WTC11 (cell line): Measurements from ENCODE around the gene MAP1LC3B. TPM values are rescaled to one million over a fixed set of nuclear protein-coding genes. Genes with fewer than 3 reads are reported as not detected.

Source experiments
- AR ChIP-seq: fragments of 250-450 bp; sonication (Bioruptor Pico); IDR thresholded peaks from 2 replicates; pipeline ENCODE4 v1.9.0; 2021; ENCODE audit warnings: mild to moderate bottlenecking
- CREB1 ChIP-seq: sonication (generic); formaldehyde crosslinking; IDR thresholded peaks from 2 replicates; pipeline ENCODE4 v1.8.0; 2023; ENCODE audit warnings: mild to moderate bottlenecking, missing genetic modification reagents
- CREM ChIP-seq: sonication (generic); formaldehyde crosslinking; IDR thresholded peaks from 2 replicates; pipeline ENCODE4 v1.8.1; 2022; ENCODE audit warnings: mild to moderate bottlenecking, missing genetic modification reagents, moderate library complexity
- ERG ChIP-seq: fragments of 250-450 bp; sonication (Bioruptor Pico); IDR thresholded peaks from 2 replicates; pipeline ENCODE4 v1.8.0; 2021; ENCODE audit warnings: mild to moderate bottlenecking
- FOXK1 ChIP-seq: sonication (generic); formaldehyde crosslinking; IDR thresholded peaks from 2 replicates; pipeline ENCODE4 v1.8.0; 2022; ENCODE audit warnings: mild to moderate bottlenecking, moderate library complexity, missing genetic modification reagents
- FOXP4 ChIP-seq: sonication (generic); formaldehyde crosslinking; IDR thresholded peaks from 2 replicates; pipeline ENCODE4 v1.8.0; 2022; ENCODE audit warnings: mild to moderate bottlenecking, missing genetic modification reagents
- GABPB1 ChIP-seq: sonication (generic); formaldehyde crosslinking; IDR thresholded peaks from 2 replicates; pipeline ENCODE4 v1.8.1; 2023; ENCODE audit warnings: mild to moderate bottlenecking, missing genetic modification reagents
- IRF1 ChIP-seq: sonication (generic); formaldehyde crosslinking; IDR thresholded peaks from 2 replicates; pipeline ENCODE4 v1.8.0; 2023; ENCODE audit warnings: missing genetic modification reagents
- IRF2 ChIP-seq: sonication (generic); formaldehyde crosslinking; IDR thresholded peaks from 2 replicates; pipeline ENCODE4 v1.8.0; 2022; ENCODE audit warnings: low read depth, missing genetic modification reagents, borderline replicate concordance
- JAZF1 ChIP-seq: fragments of 250-450 bp; sonication (Bioruptor Pico); IDR thresholded peaks from 2 replicates; pipeline ENCODE4 v1.9.0; 2021; ENCODE audit warnings: moderate library complexity, mild to moderate bottlenecking, inconsistent platforms
- MAX ChIP-seq: sonication (generic); formaldehyde crosslinking; IDR thresholded peaks from 2 replicates; pipeline ENCODE4 v1.8.0; 2022; ENCODE audit warnings: mild to moderate bottlenecking, missing genetic modification reagents
- PRDM15 ChIP-seq: sonication (generic); formaldehyde crosslinking; IDR thresholded peaks from 2 replicates; pipeline ENCODE4 v1.8.0; 2022; ENCODE audit warnings: missing genetic modification reagents
- RORB ChIP-seq: fragments of 250-450 bp; sonication (Bioruptor Pico); IDR thresholded peaks from 2 replicates; pipeline ENCODE4 v1.9.0; 2021; ENCODE audit warnings: mild to moderate bottlenecking
- USF1 ChIP-seq: sonication (generic); formaldehyde crosslinking; IDR thresholded peaks from 2 replicates; pipeline ENCODE4 v1.8.0; 2022; ENCODE audit warnings: mild to moderate bottlenecking, missing genetic modification reagents
- ZBTB43 ChIP-seq: sonication (generic); formaldehyde crosslinking; IDR thresholded peaks from 2 replicates; pipeline ENCODE4 v1.8.1; 2023; ENCODE audit warnings: mild to moderate bottlenecking, missing genetic modification reagents
- ZMAT4 ChIP-seq: fragments of 250-450 bp; sonication (Bioruptor Pico); IDR thresholded peaks from 2 replicates; pipeline ENCODE4 v1.9.0; 2021; ENCODE audit warnings: mild to moderate bottlenecking
- ZNF423 ChIP-seq: fragments of 250-450 bp; sonication (Bioruptor Pico); IDR thresholded peaks from 2 replicates; pipeline ENCODE4 v2.1.2; 2022; ENCODE audit warnings: mild to moderate bottlenecking, moderate library complexity
- ZNF425 ChIP-seq: fragments of 250-450 bp; sonication (Bioruptor Pico); conservative IDR thresholded peaks from 2 replicates; pipeline ENCODE4 v1.9.0; 2021; ENCODE audit warnings: mild to moderate bottlenecking
- total RNA-seq: library from RNA; stranded (reverse); gene quantifications from 3 replicates; pipeline ENCODE4 v1.2.3, GENCODE V29; 2021

MAP1LC3B gene
- total RNA-seq, 1 experiment from 2014 or later: 46.9 TPM

GRCh38 chr16:87391950-87392820 lies at the start of gene MAP1LC3B (continued):
- no peak for TF ChIP-seq ERG (CRISPR knock-in tag)
- no peak; the same call in 1 of the 2 replicates for TF ChIP-seq ZBTB43 (CRISPR knock-in tag)
- peak; percentile 93 for TF ChIP-seq CREM (CRISPR knock-in tag)
- TF ChIP-seq ZMAT4 (CRISPR knock-in tag): no peak
- TF ChIP-seq IRF1: peak; percentile 52; the same call in 1 of the 2 replicates
- TF ChIP-seq AR (CRISPR knock-in tag): no peak
- peak; percentile 95 for TF ChIP-seq GABPB1 (CRISPR knock-in tag)
- TF ChIP-seq ZNF423 (CRISPR knock-in tag): peak; percentile 92
- no peak for TF ChIP-seq RORB (CRISPR knock-in tag)
- TF ChIP-seq FOXK1 (CRISPR knock-in tag): peak; percentile 100
- no peak for TF ChIP-seq JAZF1 (CRISPR knock-in tag)
- TF ChIP-seq MAX: peak; percentile 68; the same call in 1 of the 2 replicates
- TF ChIP-seq FOXP4 (CRISPR knock-in tag): peak; percentile 89
- TF ChIP-seq IRF2 (CRISPR knock-in tag): no peak
- TF ChIP-seq ZNF425 (CRISPR knock-in tag): no peak
- TF ChIP-seq USF1 (CRISPR knock-in tag): peak; percentile 95
- TF ChIP-seq CREB1 (CRISPR knock-in tag): no peak
- peak; percentile 57; the same call in 1 of the 2 replicates for TF ChIP-seq PRDM15 (CRISPR knock-in tag)
